GM18505 (cell line): ENCODE measurements around the gene RBP4.

Source experiments
- ATAC-seq: cut with Tn5 transposase; IDR thresholded peaks from one replicate; pipeline ENCODE4 v1.9.1; 2021; ENCODE audit not compliant: unreplicated experiment
- POLR2A ChIP-seq: IDR thresholded peaks from 4 replicates; pipeline ENCODE4 v1.6.1; 2011; ENCODE audit warnings: borderline replicate concordance; ENCODE audit not compliant: insufficient read depth, insufficient read length; ENCODE audit errors: extremely low read depth

Gene RBP4

GRCh38 chr10:93589648-93590562 lies 11.1 kb downstream of the RBP4 start:
- no peak for ATAC-seq
- TF ChIP-seq POLR2A = no peak

DNA sequence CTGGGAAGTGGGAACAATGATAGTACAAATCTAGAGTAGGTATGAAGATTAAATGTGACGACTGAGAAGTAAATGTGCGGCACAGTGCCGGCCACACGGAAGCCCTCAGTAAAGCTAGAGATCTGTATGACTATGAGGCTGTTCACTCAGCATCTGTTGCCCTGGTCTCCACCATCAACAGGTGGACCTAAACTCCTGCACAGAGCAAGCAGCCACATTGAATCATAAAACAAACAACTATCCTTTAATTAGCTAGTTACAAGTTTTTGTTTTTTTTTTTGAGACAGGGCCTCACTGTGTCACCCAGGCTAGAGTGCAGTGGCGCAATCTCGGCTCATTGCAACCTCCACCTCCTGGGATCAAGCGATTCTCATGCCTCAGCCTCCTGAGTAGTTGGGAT lies 16.6 kb downstream of the RBP4 start:
- no peak for ATAC-seq
- no peak for TF ChIP-seq POLR2A

- TF ChIP-seq POLR2A = no peak
- no peak for ATAC-seq
Observed at GRCh38 chr10:93580828-93581227, 20.2 kb downstream of the RBP4 start.

DNA sequence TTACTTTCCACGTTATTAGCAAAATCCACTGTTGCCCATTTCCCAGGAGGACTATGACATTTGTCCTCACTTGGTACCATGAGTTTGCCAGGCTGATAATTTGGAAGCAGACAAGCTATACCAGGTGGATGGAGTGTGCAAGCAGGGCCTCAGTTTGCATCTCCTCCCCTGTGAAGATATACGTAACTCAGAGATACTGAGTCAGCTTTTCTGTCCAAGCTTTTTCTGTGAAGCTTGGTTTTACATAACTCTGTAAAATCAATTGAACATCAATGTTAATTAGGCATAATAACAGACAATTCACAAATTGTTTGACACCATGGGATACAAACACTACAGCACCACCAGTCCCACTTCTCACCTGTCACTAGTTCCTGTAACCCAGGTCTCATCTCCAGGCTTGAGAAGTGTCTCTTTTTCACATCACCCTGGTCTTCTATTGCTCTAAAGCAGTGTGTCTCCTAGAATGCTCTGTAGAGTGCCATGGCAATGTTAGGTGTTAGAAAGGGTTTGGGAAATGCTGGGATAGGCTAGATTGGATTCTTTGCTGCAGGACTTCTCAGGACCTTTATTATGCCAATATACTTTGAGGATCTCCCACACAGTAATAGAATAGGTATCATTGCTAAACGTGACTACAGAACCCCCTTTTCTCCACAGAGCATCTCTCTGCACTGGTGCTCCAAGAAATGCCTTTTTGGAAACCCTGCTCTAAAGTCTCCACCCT lies 20.9 kb downstream of the RBP4 start:
- ATAC-seq = no peak
- TF ChIP-seq POLR2A = no peak

- TF ChIP-seq POLR2A = no peak
- ATAC-seq = no peak
Observed at GRCh38 chr10:93579089-93579488, 21.9 kb downstream of the RBP4 start.

DNA sequence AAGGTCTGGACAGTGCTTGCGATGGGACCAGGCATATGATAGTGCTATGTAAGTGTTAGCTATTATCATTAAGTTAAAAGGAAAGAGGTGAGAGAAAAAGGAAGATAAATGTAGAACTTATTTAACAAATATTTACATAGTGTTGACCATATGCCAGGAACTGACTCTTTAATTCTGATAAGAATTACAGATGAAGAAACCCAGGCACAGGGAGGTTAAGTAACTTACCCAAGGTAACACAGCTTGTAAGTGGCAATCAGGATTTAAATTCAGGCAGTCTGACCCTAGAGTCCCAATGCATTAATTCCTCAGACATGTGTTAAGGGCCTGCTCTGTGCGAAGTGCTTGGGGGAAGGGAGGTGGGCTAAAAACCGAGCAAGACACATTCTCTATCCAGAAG lies 23.5 kb downstream of the RBP4 start:
- ATAC-seq = no peak
- no peak for TF ChIP-seq POLR2A

- TF ChIP-seq POLR2A = no peak
- no peak for ATAC-seq
Observed at GRCh38 chr10:93576888-93577287, 24.1 kb downstream of the RBP4 start.

DNA sequence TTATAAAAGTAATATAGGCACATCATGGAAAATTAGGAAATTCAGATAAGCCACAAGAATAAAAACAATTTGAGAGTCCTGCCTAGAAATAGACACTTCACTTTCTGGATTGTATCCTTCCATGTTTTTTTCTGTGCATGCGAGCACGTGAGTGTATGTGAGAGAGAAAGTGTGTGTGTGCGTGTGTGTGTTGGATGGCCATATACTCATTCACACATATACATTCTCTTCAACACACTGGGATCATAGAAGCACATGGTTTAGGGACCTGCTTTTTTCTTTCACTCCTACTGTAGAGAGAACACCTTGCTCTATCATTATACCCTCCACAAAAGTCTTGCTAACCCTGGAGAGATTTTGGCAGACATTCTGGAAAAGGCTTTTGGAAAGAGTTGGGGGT lies 27.1 kb downstream of the RBP4 start:
- no peak for TF ChIP-seq POLR2A
- ATAC-seq = no peak

GRCh38 chr10:93573051-93573909 lies 27.8 kb downstream of the RBP4 start:
- TF ChIP-seq POLR2A = no peak
- no peak for ATAC-seq

- no peak for TF ChIP-seq POLR2A
- ATAC-seq = no peak
Observed at GRCh38 chr10:93572606-93573005, 28.4 kb downstream of the RBP4 start.

- no peak for TF ChIP-seq POLR2A
- no peak for ATAC-seq
Observed at GRCh38 chr10:93570383-93570782, 30.7 kb downstream of the RBP4 start.

DNA sequence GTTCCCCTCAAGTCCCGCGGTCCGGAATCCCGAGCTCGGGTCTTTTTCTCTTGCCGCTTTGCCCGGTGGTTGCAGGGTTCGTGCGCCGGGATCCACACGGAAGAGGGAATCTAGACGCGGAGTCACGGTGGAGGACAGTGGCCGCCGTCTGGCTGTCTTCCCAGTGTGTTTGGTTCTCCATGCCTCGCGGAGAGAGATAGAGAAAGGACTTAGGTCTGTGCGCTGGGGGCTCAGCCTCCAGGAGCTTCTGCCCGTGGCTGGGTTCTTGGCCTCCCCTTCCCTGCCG lies 33.0 kb downstream of the RBP4 start:
- no peak for TF ChIP-seq POLR2A
- ATAC-seq = no peak
